ENCODE measurements around the gene RGS16.

DNA sequence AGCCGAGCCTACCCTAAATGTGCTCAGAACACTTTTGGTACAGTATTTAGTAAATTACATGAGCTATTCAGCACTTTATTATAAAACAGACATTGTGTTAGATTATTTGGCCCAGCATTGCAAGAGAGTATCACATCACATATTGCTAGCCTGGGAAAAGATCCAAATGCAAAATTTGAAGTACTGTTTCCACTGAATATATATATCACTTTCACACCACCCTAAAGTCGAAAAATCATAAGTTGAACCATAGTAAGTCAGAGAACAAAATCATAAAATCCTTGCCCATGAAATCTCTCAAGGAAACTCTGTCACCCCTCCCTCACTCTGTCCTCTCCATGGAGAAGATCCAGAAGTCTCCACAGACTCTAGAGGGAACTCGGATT is 47.1 kb upstream of the RGS16 start:
- TF ChIP-seq CTCF (IDR thresholded peaks at IDR 0.05) (no peak), POLR2A (IDR thresholded peaks at IDR 0.05) (no peak)
